Measurements from ENCODE around the gene CEBPG. TPM values are rescaled to one million over a fixed set of nuclear protein-coding genes. Genes with fewer than 3 reads are reported as not detected.

The CEBPG gene
- total and polyA plus RNA-seq, 9 of the 15 experiments (the other 6 are each of a cell fraction or from before 2014, with no cell fraction given): 9.5 to 34.9 (median 30.9) TPM

- TF ChIP-seq ZNF561 (CRISPR knock-in tag; conservative IDR thresholded peaks at IDR 0.05) (no peak), E2F8 (IDR thresholded peaks at IDR 0.05; ENCODE audit: low read depth, partially characterized antibody) (no peak)
These were observed 43.8 kb upstream of the CEBPG start (continued) for GRCh38 chr19:33329736-33330135.

DNA sequence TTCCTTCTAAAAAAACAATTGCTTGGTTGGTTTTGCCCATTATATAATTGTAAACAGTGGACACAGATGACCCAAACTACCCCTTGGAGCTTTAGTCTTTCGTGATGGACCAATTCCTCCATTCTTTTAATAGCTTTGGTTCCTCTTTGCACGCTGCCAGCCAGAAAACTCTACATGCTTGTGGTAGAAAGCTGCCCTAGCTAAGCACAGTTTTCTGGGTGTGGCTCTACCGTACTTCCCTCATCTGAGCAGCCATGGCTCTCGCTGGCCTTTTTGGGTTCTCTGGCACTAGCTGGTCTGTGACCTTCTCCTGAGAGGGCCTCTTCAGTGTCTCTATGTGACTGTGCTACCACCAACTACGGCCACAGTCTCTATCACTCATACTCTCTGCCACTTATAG is 41.3 kb upstream of the CEBPG start:
- Histone ChIP-seq H3K9ac (ENCODE audit: insufficient read depth in 1 of 2, low read depth in 2 of 2, low read length in 2 of 2) (no peak overlapping the region), H3K27ac (ENCODE audit: extremely low read depth, low read depth, low read length) (no peak overlapping the region), H3K79me2 (ENCODE audit: control insufficient read depth, insufficient read depth, low read length) (no peaks in the 10 kb centered on the region), H4K20me1 (replicated peaks; ENCODE audit: control insufficient read depth, insufficient read depth, low read length) (no peaks in the 10 kb centered on the region), H2AFZ (ENCODE audit: low read depth, low read length) (no peak overlapping the region), H3K4me2 (ENCODE audit: insufficient read depth, low read length) (no peak overlapping the region), H3K9me1 (ENCODE audit: control insufficient read depth, insufficient read depth, low read length) (no peaks in the 10 kb centered on the region), H3K9me3 (replicated peaks; ENCODE audit: control insufficient read depth, insufficient read depth, low read depth, low read length) (no peaks in the 10 kb centered on the region), H3K36me3 (ENCODE audit: control insufficient read depth, insufficient read depth, low read length) (no peaks in the 10 kb centered on the region), H3K27me3 (ENCODE audit: control insufficient read depth in 2 of 2, insufficient read depth in 2 of 2, low read length in 2 of 2) (peaks cover 5 to 11% of the 10 kb centered on the region in 2 experiments), H3K4me1 (replicated peaks in 1 of 2; ENCODE audit: control insufficient read depth in 2 of 2, insufficient read depth in 2 of 2, low read length in 2 of 2) (no peaks in the 10 kb centered on the region), H3K4me3 (no peak overlapping the region)
- ATAC-seq (no peak), FAIRE-seq (no peak), DNase-seq (ENCODE audit: extremely low read depth in 1 of 4, low spot score in 3 of 4) (no peak)
- no peak for TF ChIP-seq ZFPM2 (CRISPR knock-in tag; IDR thresholded peaks at IDR 0.05)
- TF ChIP-seq MIER1 (IDR thresholded peaks at IDR 0.05; ENCODE audit: low read depth): no peak
- TF ChIP-seq ID3 (CRISPR knock-in tag; IDR thresholded peaks at IDR 0.05): no peak
- no peak for TF ChIP-seq ID3 (tag; IDR thresholded peaks at IDR 0.05)
- no peak for TF ChIP-seq TSHZ1 (CRISPR knock-in tag; IDR thresholded peaks at IDR 0.05)
- TF ChIP-seq ZBED1 (IDR thresholded peaks at IDR 0.05): no peak
- TF ChIP-seq NR2C1 (IDR thresholded peaks at IDR 0.05): no peak
- no peak for TF ChIP-seq NR2C1 (tag; IDR thresholded peaks at IDR 0.05)
- ChIA-PET CTCF (ENCODE audit: low intra/inter-chr PET ratio) (no interaction called here), POLR2A (interaction anchor here (0.6 to 1.0 kb wide), 3 partner anchors 16 to 540 kb away, joined by 3 read pairs; no protein-coding TSS in a partner anchor)
- WGBS (ENCODE audit: insufficient coverage, low coverage, missing lambda C conversion rate): 4% methylated on average over 5 of the region's 5 CpGs
- in situ Hi-C loops (cut with MboI) (no loop called here), intact Hi-C loops (cut with micrococcal nuclease) (no loop called here)
- no TSS peak for BruUV-seq (replicated peaks)

Measured in K562 (cell line).